K562 (cell line): ENCODE measurements around the gene SLC7A4.

Experiments used
- CTCF ChIP-seq, 3 experiments: IDR thresholded peaks in 2 of 3; conservative IDR thresholded peaks in 1 of 3; 2 replicates each; pipeline ENCODE4 v1.5.1; 2011 to 2012; ENCODE audit warnings: low read length in 3 of 3, mild to moderate bottlenecking in 3 of 3, control low read depth in 2 of 3, improper control_type of control experiment in 1 of 3, inconsistent platforms in 1 of 3, low read depth in 1 of 3, mixed read lengths in 1 of 3, moderate library complexity in 1 of 3; ENCODE audit not compliant: insufficient read depth in 2 of 3
- FOSL1 ChIP-seq: fragments of 200-800 bp; sonication (Bioruptor generic); conservative IDR thresholded peaks from 2 replicates; pipeline ENCODE4 v1.6.1; 2016; ENCODE audit warnings: missing genetic modification characterization, missing compliant biosample characterization
- MAFK ChIP-seq: IDR thresholded peaks from 2 replicates; pipeline ENCODE4 v1.6.1; 2011; ENCODE audit warnings: low read length, improper control_type of control experiment

- TF ChIP-seq MAFK (no peak), FOSL1 (no peak), CTCF (IDR thresholded peaks at IDR 0.05 in 2 of 3, conservative IDR thresholded peaks at IDR 0.05 in 1 of 3; ENCODE audit: insufficient read depth in 2 of 3, low read depth in 1 of 3, low read length in 3 of 3) (no peak)
These were observed 33.7 kb downstream of the SLC7A4 start for GRCh38 chr22:20998411-20999336.
